Sigmoid colon (tissue), 7 donors: ENCODE data around the gene ANKMY1. TPM values are rescaled to one million over a fixed set of nuclear protein-coding genes. Genes with fewer than 3 reads are reported as not detected.

ENCODE experiments used
- DNase-seq: peaks from one replicate; pipeline ENCODE4 v3.0.0-alpha.2; 2019
- H3K27ac ChIP-seq, 4 donors: fragments of 200-600 bp; sonication (generic); one replicate each; pipeline ENCODE4 v1.5.1; 2016 to 2019; ENCODE audit warnings: mild to moderate bottlenecking in 1 of 4
- H3K27me3 ChIP-seq, 3 donors: fragments of 200-600 bp; sonication (generic); one replicate each; pipeline ENCODE4 v1.5.1; 2019; ENCODE audit warnings: mild to moderate bottlenecking in 1 of 3
- H3K36me3 ChIP-seq, 4 donors: fragments of 200-600 bp; sonication (generic); one replicate each; pipeline ENCODE4 v1.5.1; 2016 to 2019
- H3K4me1 ChIP-seq, 4 donors: fragments of 200-600 bp; sonication (generic); one replicate each; pipeline ENCODE4 v1.5.1; 2017 to 2019
- H3K4me3 ChIP-seq, 4 donors: fragments of 200-600 bp; sonication (generic); one replicate each; pipeline ENCODE4 v1.5.1; 2017 to 2019; ENCODE audit warnings: mild to moderate bottlenecking in 2 of 4, moderate library complexity in 1 of 4
- H3K9me3 ChIP-seq, 4 donors: fragments of 200-600 bp in 3 of 4; sonication (generic) in 3 of 4; one replicate each; pipeline versions ENCODE4 v1.5.1 to v1.6.1; 2013 to 2019
- EP300 ChIP-seq, 4 donors: sonication (generic); formaldehyde crosslinking; IDR thresholded peaks; one replicate each; pipeline ENCODE4 v1.6.1; 2017; ENCODE audit warnings: antibody characterized with exemption in 4 of 4
- POLR2A ChIP-seq, 2 donors: fragments of 450-650 bp; IDR thresholded peaks; one replicate each; pipeline ENCODE4 v1.6.1; 2016; ENCODE audit warnings: antibody characterized with exemption in 2 of 2, mild to moderate bottlenecking in 2 of 2, moderate library complexity in 2 of 2
- POLR2AphosphoS5 ChIP-seq, 4 donors: sonication (generic); formaldehyde crosslinking; IDR thresholded peaks; one replicate each; pipeline ENCODE4 v1.6.1; 2017; ENCODE audit warnings: antibody characterized with exemption in 4 of 4
- WGBS, 2 donors: extraction: QIAGEN DNeasy Blood & Tissue Kit; methylation state at CpG; one replicate each; pipeline ENCODE4 v1.1.7; 2013; 5-methylcytosine and 5-hydroxymethylcytosine counted together
- intact Hi-C: fragments of 100-400 bp; cut with DNase I; formaldehyde crosslinking; loops from one replicate; pipeline ENCODE4 v1.15.1; 2023
- polyA plus RNA-seq, 3 donors: library from polyadenylated mRNA; stranded (reverse); fragments of 200-250 nt; gene quantifications; one replicate each; pipeline ENCODE4 v1.2.3, GENCODE V29; 2013
- total RNA-seq, 4 donors: library from RNA; depleted of rRNA; stranded (reverse); fragments of >200 nt; gene quantifications; one replicate each; pipeline ENCODE4 v1.1.0, GENCODE V29; 2016
- TF ChIP-seq, protein P1 (sequence below), 4 experiments: fragments of 450-650 bp in 3 of 4; fragments of 200-600 bp in 1 of 4; IDR thresholded peaks; one replicate each; pipeline ENCODE4 v1.5.1; 2016 to 2019; ENCODE audit warnings: antibody characterized with exemption in 4 of 4, mild to moderate bottlenecking in 3 of 4, moderate library complexity in 2 of 4
- donor health status: healthy with polysubstance abuse.
- donor health status: Bipolar disorder and iron deficiency.
- donor health status: healthy.

Gene ANKMY1
- total and polyA plus RNA-seq, 7 donors = 3.6 to 14.0 (median 8.9) TPM

- Histone ChIP-seq H3K4me1 (peaks cover 0 to 39% (median 26%) of the 10 kb centered on the region in 4 donors), H3K4me3 (no peak overlapping the region), H3K27me3 (no peaks in the 10 kb centered on the region), H3K27ac (peak overlapping the region in 1 of 4 donors; percentile 12), H3K36me3 (peaks cover 0 to 4% (median 0%) of the 10 kb centered on the region in 4 donors), H3K9me3 (no peaks in the 10 kb centered on the region)
- DNase-seq = no peak
- WGBS, 2 donors = 30 to 35% methylated on average over 7 of the region's 7 CpGs
- TF ChIP-seq POLR2A (IDR thresholded peaks at IDR 0.05) (no peak), POLR2AphosphoS5 (IDR thresholded peaks at IDR 0.05) (no peak)
- TF ChIP-seq, protein P1, sequence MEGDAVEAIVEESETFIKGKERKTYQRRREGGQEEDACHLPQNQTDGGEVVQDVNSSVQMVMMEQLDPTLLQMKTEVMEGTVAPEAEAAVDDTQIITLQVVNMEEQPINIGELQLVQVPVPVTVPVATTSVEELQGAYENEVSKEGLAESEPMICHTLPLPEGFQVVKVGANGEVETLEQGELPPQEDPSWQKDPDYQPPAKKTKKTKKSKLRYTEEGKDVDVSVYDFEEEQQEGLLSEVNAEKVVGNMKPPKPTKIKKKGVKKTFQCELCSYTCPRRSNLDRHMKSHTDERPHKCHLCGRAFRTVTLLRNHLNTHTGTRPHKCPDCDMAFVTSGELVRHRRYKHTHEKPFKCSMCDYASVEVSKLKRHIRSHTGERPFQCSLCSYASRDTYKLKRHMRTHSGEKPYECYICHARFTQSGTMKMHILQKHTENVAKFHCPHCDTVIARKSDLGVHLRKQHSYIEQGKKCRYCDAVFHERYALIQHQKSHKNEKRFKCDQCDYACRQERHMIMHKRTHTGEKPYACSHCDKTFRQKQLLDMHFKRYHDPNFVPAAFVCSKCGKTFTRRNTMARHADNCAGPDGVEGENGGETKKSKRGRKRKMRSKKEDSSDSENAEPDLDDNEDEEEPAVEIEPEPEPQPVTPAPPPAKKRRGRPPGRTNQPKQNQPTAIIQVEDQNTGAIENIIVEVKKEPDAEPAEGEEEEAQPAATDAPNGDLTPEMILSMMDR (IDR thresholded peaks at IDR 0.05) = no peak
- intact Hi-C loops = no loop called here
These were observed 102.5 kb downstream of the ANKMY1 start for GRCh38 chr2:240455272-240455646.

GRCh38 chr2:240454106-240454901 lies 103.5 kb downstream of the ANKMY1 start:
- H3K4me3 ChIP-seq = peak overlapping the region in 3 of 4 donors; percentile 72 to 76 (median 73)
- no peak for DNase-seq
- no peaks in the 10 kb centered on the region for H3K9me3 ChIP-seq
- intact Hi-C loops = no loop called here
- WGBS, 2 donors = 17 to 26% methylated on average over 35 of the region's 35 CpGs
- H3K27me3 ChIP-seq = no peaks in the 10 kb centered on the region
- H3K4me1 ChIP-seq = peaks cover 0 to 42% (median 27%) of the 10 kb centered on the region in 4 donors
- peak overlapping the region in 3 of 4 donors; percentile 27 to 49 (median 31) for H3K27ac ChIP-seq
- no peaks in the 10 kb centered on the region for H3K36me3 ChIP-seq
- TF ChIP-seq EP300 (IDR thresholded peaks at IDR 0.05) (no peak), POLR2A (IDR thresholded peaks at IDR 0.05) (no peak), POLR2AphosphoS5 (IDR thresholded peaks at IDR 0.05) (no peak)
- TF ChIP-seq, protein P1 (IDR thresholded peaks at IDR 0.05) = no peak

DNA sequence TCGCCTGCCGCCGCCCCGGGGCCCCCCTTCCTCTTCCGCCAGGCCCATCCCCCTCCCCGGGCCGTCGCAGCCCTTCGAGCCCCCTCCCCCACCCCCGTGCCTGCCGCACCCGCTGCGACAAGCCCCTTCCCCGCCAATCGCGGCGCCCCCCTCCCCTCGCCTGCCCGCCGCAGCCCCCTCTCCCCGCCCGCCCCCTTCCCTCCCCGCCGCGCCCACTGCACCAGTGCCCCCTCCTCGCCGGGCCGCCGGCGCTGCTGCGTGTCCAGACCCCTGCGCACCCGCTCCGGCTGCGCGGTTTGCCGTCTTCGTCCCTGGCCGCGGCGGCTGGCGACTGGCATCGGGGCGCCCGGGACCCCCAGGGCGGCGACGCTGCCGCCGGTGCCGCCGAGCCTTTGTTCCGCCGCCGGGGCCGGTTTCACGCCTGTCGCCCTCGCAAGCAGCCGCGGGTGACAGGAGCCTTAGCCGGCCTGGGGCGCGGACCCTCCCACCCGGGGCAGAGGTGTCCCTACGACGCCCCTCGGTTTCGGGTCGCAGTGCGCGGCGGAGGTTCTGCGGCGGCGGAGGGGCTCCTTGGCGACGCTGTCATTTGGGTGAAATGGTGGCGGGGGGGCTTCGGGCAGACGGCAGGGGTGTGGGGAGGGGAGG lies 104.2 kb downstream of the ANKMY1 start:
- Histone ChIP-seq H3K9me3 (no peaks in the 10 kb centered on the region), H3K4me3 (peak overlapping the region in 3 of 4 donors; percentile 72 to 76 (median 73)), H3K36me3 (no peaks in the 10 kb centered on the region), H3K27me3 (no peaks in the 10 kb centered on the region), H3K27ac (peak overlapping the region in 3 of 4 donors; percentile 27 to 49 (median 31)), H3K4me1 (peaks cover 0 to 42% (median 27%) of the 10 kb centered on the region in 4 donors)
- WGBS, 2 donors = 5 to 9% methylated on average over 79 to 81 of the region's 81 CpGs
- TF ChIP-seq POLR2AphosphoS5 (IDR thresholded peaks at IDR 0.05) (no peak), EP300 (IDR thresholded peaks at IDR 0.05) (no peak), POLR2A (IDR thresholded peaks at IDR 0.05) (no peak)
- TF ChIP-seq, protein P1 (IDR thresholded peaks at IDR 0.05) = no peak
- intact Hi-C loops = no loop called here
- DNase-seq = peak; percentile 52

GRCh38 chr2:240452462-240453256 lies 105.1 kb downstream of the ANKMY1 start:
- 1% methylated on average over 103 of the region's 103 CpGs for WGBS, 2 donors
- peak overlapping the region; percentile 20 to 62 (median 53) for H3K27ac ChIP-seq
- DNase-seq = peak; percentile 81
- no peaks in the 10 kb centered on the region for H3K36me3 ChIP-seq
- no peak for TF ChIP-seq EP300 (IDR thresholded peaks at IDR 0.05)
- TF ChIP-seq, protein P1 (IDR thresholded peaks at IDR 0.05) = no peak
- TF ChIP-seq POLR2A (IDR thresholded peaks at IDR 0.05) = no peak
- no peak for TF ChIP-seq POLR2AphosphoS5 (IDR thresholded peaks at IDR 0.05)
- H3K27me3 ChIP-seq = no peaks in the 10 kb centered on the region
- no peaks in the 10 kb centered on the region for H3K9me3 ChIP-seq
- intact Hi-C loops = no loop called here
- H3K4me1 ChIP-seq = peaks cover 0 to 42% (median 27%) of the 10 kb centered on the region in 4 donors
- peak overlapping the region; percentile 41 to 76 (median 72) for H3K4me3 ChIP-seq
